Activated naive CD4-positive, alpha-beta T cell treated with anti-CD3 and anti-CD28 coated beads, Interleukin-2, amount 50 U/mL, for 16 hours (primary cell): ENCODE measurements around the gene PSD4.

Source experiments
- DNase-seq: peaks from one replicate; pipeline ENCODE4 v3.0.0-alpha.2; 2020

Gene PSD4

DNA sequence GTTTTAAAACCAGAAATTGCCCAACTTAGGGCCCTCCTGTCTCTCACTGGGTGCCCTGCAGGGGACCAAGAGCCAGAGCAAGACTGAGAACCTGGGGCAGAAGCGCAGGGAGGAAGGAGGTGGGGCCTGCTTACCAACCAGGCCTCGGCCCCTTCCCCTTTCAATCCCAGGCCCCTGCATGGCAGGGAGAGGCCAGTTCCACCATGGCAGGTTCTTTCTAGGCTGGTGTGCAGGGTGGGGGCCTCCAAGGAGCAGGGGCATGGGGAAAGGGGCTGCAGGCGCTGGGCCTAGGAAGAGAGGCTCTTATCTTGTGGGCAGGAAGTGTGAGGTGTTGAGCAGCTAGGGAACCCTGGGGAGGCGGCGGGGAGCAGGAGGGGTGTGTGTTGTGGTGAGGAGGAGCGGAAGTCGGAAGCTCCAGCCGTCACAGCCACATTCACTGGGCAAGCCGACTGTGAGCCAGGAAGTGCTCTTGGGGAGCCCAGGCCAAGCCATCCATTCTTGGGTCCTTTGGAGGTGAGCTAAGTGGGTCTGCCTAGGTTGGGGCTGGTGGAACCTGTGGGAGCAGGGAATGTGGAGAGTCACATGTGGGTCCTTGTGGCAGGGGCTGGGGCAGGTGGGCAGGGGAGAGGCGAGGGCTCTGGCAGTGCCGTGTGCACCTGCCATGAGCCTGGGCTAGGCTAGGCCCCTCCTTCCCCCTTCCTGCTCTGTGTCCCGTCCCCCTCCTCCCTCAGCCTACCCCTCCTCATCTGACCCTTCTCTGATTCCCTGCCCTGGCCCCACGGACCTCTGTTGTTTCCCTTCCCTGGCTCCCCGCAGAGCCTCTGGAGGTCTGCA, at the start of gene PSD4:
Gene PSD4, plus strand, starts transcription at position 430 of the 834 bp plus-strand sequence. CDS start 8,486 bp downstream, outside the sequence.
- DNase-seq, result peak; percentile 77

DNA sequence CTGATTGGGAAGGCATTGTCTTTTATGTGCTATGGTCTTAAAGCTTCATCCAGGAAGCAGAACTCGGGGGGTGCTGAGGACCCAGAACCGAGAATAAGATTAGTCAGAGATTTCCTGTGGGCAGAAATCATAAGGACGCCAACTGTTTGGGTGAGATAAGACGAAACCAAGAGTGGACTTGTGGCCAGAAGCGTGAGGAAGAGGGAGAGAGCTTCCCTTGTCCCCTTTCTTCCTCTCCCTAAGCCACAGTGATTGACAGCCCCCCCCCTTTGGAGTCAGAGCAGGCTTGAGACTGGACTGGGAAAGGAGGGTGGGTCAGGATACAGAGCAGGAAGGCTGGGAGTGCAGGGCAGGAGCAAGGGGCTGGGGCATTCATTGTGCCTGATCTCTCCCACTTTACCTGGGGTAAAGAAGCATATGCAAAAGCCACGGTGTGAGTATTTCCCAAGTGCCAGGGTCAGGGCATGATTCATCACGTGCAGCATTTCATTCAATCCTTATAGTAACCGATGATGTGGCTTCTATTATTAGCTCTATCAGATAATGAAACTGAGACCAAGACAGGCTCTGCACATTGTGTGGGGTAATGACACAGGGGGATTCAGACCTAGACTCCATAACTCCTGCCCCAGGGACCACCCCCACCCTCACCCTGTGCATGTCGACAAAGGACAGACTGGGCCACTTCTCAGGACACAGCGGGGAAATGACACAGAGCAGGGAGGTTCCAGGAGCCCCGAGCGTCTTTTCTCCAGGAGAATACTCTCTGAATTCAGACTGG, 49.4 kb upstream of the PSD4 start:
- DNase-seq, result no peak

- DNase-seq, result no peak
Observed at GRCh38 chr2:113124984-113125855, 48.6 kb upstream of the PSD4 start.

GRCh38 chr2:113126845-113127645, 46.7 kb upstream of the PSD4 start, which contains the start of gene IL1RN:
IL1RN (plus strand) TSS chr2:113127598; CDS start chr2:113127625, 27 bp downstream.
- no peak for DNase-seq

DNA sequence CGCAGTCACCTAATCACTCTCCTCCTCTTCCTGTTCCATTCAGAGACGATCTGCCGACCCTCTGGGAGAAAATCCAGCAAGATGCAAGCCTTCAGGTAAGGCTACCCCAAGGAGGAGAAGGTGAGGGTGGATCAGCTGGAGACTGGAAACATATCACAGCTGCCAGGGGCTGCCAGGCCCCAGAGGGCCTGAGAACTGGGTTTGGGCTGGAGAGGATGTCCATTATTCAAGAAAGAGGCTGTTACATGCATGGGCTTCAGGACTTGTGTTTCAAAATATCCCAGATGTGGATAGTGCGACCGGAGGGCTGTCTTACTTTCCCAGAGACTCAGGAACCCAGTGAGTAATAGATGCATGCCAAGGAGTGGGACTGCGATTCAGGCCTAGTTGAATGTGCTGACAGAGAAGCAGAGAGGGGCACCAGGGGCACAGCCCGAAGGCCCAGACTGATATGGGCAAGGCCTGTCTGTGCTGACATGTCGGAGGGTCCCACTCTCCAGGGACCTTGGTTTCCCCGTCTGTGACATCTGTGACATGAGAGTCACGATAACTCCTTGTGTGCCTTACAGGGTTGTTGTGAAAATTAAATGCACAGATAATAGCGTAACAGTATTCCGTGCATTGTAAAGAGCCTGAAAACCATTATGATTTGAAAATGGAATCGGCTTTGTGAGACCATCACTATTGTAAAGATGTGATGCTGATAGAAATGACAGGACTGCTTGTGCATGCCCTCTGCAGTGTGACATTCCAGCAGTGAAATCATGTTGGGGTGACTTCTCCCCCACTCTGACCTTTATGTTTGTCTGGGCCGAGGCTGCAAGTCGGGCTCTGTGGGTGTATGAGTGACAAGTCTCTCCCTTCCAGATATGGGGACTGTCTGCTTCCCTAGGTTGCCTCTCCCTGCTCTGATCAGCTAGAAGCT, 45.9 kb upstream of the PSD4 start:
- no peak for DNase-seq

- no peak for DNase-seq
Observed at GRCh38 chr2:113129519-113130078, 44.2 kb upstream of the PSD4 start.

DNA sequence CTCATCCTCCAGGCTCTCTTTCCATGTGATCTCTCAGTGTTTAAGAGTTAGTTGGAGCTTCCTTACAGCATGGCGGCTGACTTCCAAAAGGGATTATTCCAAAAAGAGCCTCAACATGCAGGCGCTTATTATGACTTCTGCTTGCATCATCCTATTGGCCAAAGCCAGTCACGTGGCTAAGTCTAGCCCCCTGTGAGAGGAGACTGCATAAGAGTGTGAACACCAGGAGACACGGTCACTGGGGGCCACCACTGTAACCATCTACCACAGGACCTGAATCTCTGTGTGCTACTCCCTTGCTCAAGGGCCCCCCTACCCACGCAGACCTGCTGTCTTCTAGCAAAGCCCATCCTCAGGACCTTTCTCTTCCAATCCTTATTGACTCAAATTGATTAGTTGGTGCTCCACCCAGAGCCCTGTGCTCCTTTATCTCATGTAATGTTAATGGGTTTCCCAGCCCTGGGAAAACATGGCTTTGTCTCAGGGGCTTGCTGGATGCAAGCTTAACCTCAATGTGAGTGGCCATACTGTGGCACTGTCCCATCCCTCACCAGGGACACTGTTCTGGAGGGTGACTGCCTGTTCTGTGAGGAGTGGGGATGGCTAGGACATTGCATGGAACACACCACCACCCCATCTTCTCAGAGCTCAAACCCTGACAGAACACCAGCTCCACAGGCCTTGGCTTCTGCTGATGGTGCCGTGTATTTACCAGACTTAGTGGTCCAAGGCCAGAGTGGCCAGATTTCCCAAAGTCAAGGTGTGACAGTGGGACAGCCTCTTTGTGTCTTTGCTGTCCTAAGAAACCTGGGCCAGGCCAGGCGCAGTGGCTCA, 42.2 kb upstream of the PSD4 start:
- no peak for DNase-seq

- no peak for DNase-seq
Observed at GRCh38 chr2:113132414-113133021, 41.3 kb upstream of the PSD4 start.

GRCh38 chr2:113133704-113134598, 39.8 kb upstream of the PSD4 start:
- DNase-seq, result no peak

GRCh38 chr2:113134717-113135116, 39.1 kb upstream of the PSD4 start:
- DNase-seq, result no peak

DNA sequence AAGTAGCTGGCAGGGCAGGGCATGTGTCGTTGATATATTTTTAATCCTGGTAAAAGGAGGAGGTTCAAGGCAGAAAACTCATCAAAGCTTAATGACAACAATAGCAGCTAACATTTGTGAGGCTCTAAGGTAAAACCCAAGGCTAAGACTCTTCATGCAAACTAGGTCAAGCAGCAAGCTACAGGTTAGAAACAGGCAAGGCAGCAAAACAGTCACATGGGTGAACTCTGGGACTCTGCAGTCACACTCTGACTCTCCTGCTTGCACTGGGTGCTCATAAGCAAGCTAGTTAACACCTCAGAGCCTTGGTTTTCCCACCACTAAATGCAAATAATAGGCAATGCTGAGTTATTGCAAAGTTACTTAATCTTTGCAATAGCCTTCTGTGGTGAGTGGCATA, 38.5 kb upstream of the PSD4 start:
- no peak for DNase-seq

DNA sequence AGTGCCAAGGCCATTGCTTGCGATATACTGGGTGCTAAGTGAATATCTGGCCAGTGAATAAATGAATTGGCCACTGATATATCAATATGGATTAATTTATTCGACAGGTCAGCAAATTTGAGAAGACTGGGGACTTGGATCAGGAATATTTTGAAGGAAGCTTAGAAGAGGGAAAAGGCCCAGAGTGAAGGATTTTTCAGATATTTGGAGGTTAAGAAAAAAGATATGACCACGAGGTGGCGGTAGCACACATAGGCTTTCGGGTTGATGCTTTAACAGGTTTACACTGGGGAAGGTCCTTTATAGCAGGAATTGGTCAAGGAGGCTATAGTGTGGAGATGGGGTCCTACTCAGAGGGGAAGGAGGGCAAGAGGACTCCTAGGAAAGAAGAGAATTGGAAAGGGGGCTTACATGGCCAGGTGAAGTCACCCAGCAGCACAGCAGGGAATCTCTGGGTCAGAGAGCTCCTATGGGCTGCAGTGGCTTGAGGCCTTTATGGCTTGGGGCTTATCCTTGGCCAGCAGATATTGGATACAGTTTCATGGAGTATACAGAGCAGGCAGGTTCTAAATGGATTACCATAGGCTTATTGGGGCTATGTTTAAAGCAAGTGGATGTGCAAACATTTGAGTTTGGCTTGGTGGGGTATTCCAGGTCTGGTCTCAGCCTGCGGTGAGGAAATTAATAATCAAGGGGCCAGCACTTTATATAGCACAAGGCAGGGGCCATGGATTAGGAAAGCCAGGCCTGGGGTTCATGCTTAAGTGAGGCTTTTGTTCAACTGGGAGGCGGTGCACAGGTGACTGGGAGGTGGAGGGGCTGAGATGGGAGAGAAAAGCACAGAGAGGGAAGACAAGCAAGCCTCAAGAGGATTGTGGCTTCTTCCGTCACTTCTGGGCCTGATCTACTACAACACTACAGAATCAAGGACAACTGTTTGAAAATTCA, 36.7 kb upstream of the PSD4 start:
- DNase-seq, result peak; percentile 34

DNA sequence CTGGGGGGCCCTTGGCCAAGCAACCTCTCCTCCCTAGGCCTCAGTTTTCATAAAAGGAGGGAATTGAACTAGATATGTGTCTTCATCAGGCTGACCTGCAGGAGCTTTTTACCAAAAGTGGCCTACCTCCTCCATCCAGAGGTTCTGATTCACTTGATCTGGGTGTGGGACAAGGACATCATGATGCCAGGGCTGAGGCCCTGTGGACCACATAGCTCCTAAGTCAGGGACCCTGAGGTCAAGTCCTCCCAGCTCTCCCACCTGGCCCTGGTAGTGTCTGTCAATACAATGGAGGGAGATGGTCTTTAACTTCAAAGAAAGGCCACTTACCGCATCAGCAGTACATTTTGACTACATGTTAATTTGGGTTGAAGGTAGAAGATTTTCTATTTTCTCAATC, 35.9 kb upstream of the PSD4 start:
- no peak for DNase-seq

DNA sequence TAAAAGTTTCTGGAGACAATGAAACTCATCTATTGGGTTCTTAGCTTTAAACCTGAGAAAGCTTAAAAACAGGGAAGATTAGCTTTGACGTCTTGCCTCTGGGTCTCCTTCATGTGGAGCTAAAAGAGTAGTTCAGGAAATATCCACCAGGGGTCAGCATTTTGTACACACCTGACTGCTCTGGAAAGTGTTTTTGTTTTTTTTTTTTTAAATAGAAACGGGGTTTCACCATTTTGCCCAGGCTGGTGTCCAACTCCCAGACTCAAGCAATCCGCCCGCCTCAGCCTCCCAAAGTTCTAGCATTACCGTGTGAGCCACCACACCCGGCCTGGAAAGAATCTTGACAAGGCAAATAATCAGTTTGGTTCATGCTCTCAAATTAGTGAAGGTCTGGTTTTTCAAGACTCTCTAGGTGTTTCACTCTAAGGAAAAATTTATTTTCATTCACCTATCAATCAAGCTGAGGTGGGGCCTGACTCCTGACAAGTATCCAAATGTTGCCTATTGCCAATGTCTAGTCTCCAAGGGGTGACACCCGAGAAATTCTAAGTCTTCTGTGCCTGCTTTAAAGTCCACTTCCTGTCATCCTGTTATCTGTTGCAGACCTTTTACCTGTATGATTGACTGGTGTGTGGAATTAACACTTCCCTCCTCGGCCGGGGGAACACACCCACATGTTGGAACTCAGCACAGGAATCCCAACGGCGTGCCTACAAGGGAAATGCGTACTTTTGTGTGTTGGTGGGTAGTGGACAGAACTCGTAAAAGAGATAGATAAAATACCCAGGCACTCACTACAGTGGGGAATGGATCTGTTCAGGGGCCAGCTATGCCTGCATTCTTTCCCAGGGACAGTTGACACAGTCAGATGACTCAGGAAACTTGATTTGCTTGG, 35.1 kb upstream of the PSD4 start:
- DNase-seq, result peak; percentile 24

- no peak for DNase-seq
Observed at GRCh38 chr2:113141451-113141850, 32.3 kb upstream of the PSD4 start.

- no peak for DNase-seq
Observed at GRCh38 chr2:113142290-113142689, 31.5 kb upstream of the PSD4 start.
